Measurements from ENCODE around the gene IL7R.

GRCh38 chr5:35880156-35880555 lies 23.5 kb downstream of the IL7R start:
- TF ChIP-seq, protein P1, sequence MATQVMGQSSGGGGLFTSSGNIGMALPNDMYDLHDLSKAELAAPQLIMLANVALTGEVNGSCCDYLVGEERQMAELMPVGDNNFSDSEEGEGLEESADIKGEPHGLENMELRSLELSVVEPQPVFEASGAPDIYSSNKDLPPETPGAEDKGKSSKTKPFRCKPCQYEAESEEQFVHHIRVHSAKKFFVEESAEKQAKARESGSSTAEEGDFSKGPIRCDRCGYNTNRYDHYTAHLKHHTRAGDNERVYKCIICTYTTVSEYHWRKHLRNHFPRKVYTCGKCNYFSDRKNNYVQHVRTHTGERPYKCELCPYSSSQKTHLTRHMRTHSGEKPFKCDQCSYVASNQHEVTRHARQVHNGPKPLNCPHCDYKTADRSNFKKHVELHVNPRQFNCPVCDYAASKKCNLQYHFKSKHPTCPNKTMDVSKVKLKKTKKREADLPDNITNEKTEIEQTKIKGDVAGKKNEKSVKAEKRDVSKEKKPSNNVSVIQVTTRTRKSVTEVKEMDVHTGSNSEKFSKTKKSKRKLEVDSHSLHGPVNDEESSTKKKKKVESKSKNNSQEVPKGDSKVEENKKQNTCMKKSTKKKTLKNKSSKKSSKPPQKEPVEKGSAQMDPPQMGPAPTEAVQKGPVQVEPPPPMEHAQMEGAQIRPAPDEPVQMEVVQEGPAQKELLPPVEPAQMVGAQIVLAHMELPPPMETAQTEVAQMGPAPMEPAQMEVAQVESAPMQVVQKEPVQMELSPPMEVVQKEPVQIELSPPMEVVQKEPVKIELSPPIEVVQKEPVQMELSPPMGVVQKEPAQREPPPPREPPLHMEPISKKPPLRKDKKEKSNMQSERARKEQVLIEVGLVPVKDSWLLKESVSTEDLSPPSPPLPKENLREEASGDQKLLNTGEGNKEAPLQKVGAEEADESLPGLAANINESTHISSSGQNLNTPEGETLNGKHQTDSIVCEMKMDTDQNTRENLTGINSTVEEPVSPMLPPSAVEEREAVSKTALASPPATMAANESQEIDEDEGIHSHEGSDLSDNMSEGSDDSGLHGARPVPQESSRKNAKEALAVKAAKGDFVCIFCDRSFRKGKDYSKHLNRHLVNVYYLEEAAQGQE (IDR thresholded peaks at IDR 0.05; ENCODE audit: low read depth): no peak
- no peak for TF ChIP-seq RAD21 (IDR thresholded peaks at IDR 0.05; ENCODE audit: low read depth)
- no peak for TF ChIP-seq CEBPB (IDR thresholded peaks at IDR 0.05)
- no peak for TF ChIP-seq MAX (IDR thresholded peaks at IDR 0.05)
- no peak for TF ChIP-seq TAF1 (IDR thresholded peaks at IDR 0.05; ENCODE audit: low read depth)
- TF ChIP-seq TCF12 (IDR thresholded peaks at IDR 0.05; ENCODE audit: low read depth): no peak
- no peak for TF ChIP-seq EP300 (IDR thresholded peaks at IDR 0.05; ENCODE audit: borderline replicate concordance)
- TF ChIP-seq EGR1 (IDR thresholded peaks at IDR 0.05): no peak
- no peak for TF ChIP-seq YY1 (IDR thresholded peaks at IDR 0.05; ENCODE audit: low read depth)
- TF ChIP-seq TEAD4 (IDR thresholded peaks at IDR 0.05): no peak
- TF ChIP-seq FOXM1 (IDR thresholded peaks at IDR 0.05; ENCODE audit: borderline replicate concordance, low read depth): no peak
- no peak for TF ChIP-seq NFIC (IDR thresholded peaks at IDR 0.05)
- TF ChIP-seq, protein P2, sequence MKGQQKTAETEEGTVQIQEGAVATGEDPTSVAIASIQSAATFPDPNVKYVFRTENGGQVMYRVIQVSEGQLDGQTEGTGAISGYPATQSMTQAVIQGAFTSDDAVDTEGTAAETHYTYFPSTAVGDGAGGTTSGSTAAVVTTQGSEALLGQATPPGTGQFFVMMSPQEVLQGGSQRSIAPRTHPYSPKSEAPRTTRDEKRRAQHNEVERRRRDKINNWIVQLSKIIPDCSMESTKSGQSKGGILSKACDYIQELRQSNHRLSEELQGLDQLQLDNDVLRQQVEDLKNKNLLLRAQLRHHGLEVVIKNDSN (IDR thresholded peaks at IDR 0.05): no peak

Measured in Ishikawa (cell line).